ENCODE results near the gene TMEM131L. TPM values are rescaled to one million over a fixed set of nuclear protein-coding genes. Genes with fewer than 3 reads are reported as not detected.

The TMEM131L gene
- total RNA-seq, 2 experiments from 2014 or later: 51.7 to 52.4 TPM

- Mint-ChIP-seq H3K36me3 (ENCODE audit: low read depth) (peaks cover 43% of the 10 kb centered on the region), H3K4me3 (peak overlapping the region; percentile 59), H3K27me3 (no peaks in the 10 kb centered on the region), H3K4me1 (ENCODE audit: low read depth) (peaks cover 79% of the 10 kb centered on the region), H3K9me3 (no peaks in the 10 kb centered on the region), H3K27ac (peak overlapping the region; percentile 96)
- TF ChIP-seq CTCF (IDR thresholded peaks at IDR 0.05): no peak
- CTCF ChIA-PET: interaction anchor here (0.9 to 1.3 kb wide), 2 partner anchors 50 to 56 kb away, joined by 3 read pairs; no protein-coding TSS in a partner anchor
- intact Hi-C loops (cut with micrococcal nuclease): no loop called here
- DNase-seq (no peak), ATAC-seq (no peak)
- POLR2A ChIA-PET: interaction anchor here (1.3 to 1.9 kb wide), 4 partner anchors 9 to 53 kb away, joined by 3 to 7 read pairs (median 5); no protein-coding TSS in a partner anchor
Measured at GRCh38 chr4:153518001-153518400, 51.8 kb downstream of the TMEM131L start.

GRCh38 chr4:153518637-153519389 is 52.7 kb downstream of the TMEM131L start:
- Mint-ChIP-seq H3K9me3 (no peaks in the 10 kb centered on the region), H3K27ac (peak overlapping the region; percentile 96), H3K4me3 (peak overlapping the region; percentile 59), H3K4me1 (ENCODE audit: low read depth) (peaks cover 79% of the 10 kb centered on the region), H3K27me3 (no peaks in the 10 kb centered on the region), H3K36me3 (ENCODE audit: low read depth) (peaks cover 43% of the 10 kb centered on the region)
- no peak for TF ChIP-seq CTCF (IDR thresholded peaks at IDR 0.05)
- ATAC-seq: no peak
- ChIA-PET CTCF (interaction anchor here (1.3 to 1.4 kb wide), 2 partner anchors 8 to 51 kb away, joined by 3 to 4 read pairs; no protein-coding TSS in a partner anchor), POLR2A (interaction anchor here (1.2 to 1.9 kb wide), 5 partner anchors 10 to 54 kb away, joined by 3 to 7 read pairs (median 5); no protein-coding TSS in a partner anchor)
- DNase-seq: no peak
- intact Hi-C loops (cut with micrococcal nuclease): no loop called here

GRCh38 chr4:153519687-153520086 is 53.5 kb downstream of the TMEM131L start:
- no peaks in the 10 kb centered on the region for H3K27me3 Mint-ChIP-seq
- H3K4me3 Mint-ChIP-seq: no peak overlapping the region
- DNase-seq: no peak
- ChIA-PET POLR2A (interaction anchor here (1.2 to 1.9 kb wide), 2 partner anchors 22 to 53 kb away, joined by 5 to 7 read pairs; no protein-coding TSS in a partner anchor), CTCF (interaction anchor here (1.4 kb wide), 1 partner anchor 9 kb away, joined by 4 read pairs; no protein-coding TSS in a partner anchor)
- TF ChIP-seq CTCF (IDR thresholded peaks at IDR 0.05): no peak
- H3K9me3 Mint-ChIP-seq: no peaks in the 10 kb centered on the region
- H3K27ac Mint-ChIP-seq: peak overlapping the region; percentile 96
- H3K4me1 Mint-ChIP-seq (ENCODE audit: low read depth): peaks cover 81% of the 10 kb centered on the region
- peaks cover 46% of the 10 kb centered on the region for H3K36me3 Mint-ChIP-seq (ENCODE audit: low read depth)
- ATAC-seq: no peak
- intact Hi-C loops (cut with micrococcal nuclease): loop anchor here (5.0 kb wide), 1 partner anchor 53 kb away; no protein-coding TSS in a partner anchor

- Mint-ChIP-seq H3K36me3 (ENCODE audit: low read depth) (peaks cover 48% of the 10 kb centered on the region), H3K9me3 (no peaks in the 10 kb centered on the region), H3K4me1 (ENCODE audit: low read depth) (peaks cover 83% of the 10 kb centered on the region), H3K4me3 (no peak overlapping the region), H3K27me3 (no peaks in the 10 kb centered on the region), H3K27ac (peak overlapping the region; percentile 96)
- intact Hi-C loops (cut with micrococcal nuclease): loop anchor here (5.0 kb wide), 1 partner anchor 52 kb away; no protein-coding TSS in a partner anchor
- POLR2A ChIA-PET: interaction anchor here (1.1 to 1.9 kb wide), 3 partner anchors 23 to 55 kb away, joined by 4 to 7 read pairs (median 4); no protein-coding TSS in a partner anchor
- CTCF ChIA-PET: interaction anchor here (1.4 to 1.5 kb wide), 2 partner anchors 9 to 15 kb away, joined by 3 to 4 read pairs; no protein-coding TSS in a partner anchor
- ATAC-seq: no peak
- DNase-seq: no peak
- no peak for TF ChIP-seq CTCF (IDR thresholded peaks at IDR 0.05)
Measured at GRCh38 chr4:153520227-153520626, 54.1 kb downstream of the TMEM131L start.
